A673 (cell line): ENCODE measurements around the gene KLHL18.

Source experiments
- CTCF ChIP-seq: fragments of 300-800, 200-600 bp; sonication (generic); conservative IDR thresholded peaks from 2 replicates; pipeline ENCODE4 v1.5.1; 2017; ENCODE audit warnings: low read depth, mild to moderate bottlenecking, antibody characterized with exemption, low read length, moderate library complexity, mixed read lengths
- EZH2 ChIP-seq: fragments of 200-600 bp; sonication (generic); IDR thresholded peaks from 2 replicates; pipeline ENCODE4 v1.6.1; 2017; ENCODE audit warnings: borderline replicate concordance, low read depth, mild to moderate bottlenecking, mixed read lengths, antibody characterized with exemption, low read length; ENCODE audit not compliant: poor library complexity, severe bottlenecking

- no peak for TF ChIP-seq CTCF
- no peak for TF ChIP-seq EZH2
Observed at GRCh38 chr3:47384425-47384824, 101.7 kb downstream of the KLHL18 start.
